AG20443 (cell line): ENCODE data around the gene DHDH.

Experiments
- DNase-seq: peaks from one replicate; pipeline ENCODE4 v3.0.0; 2012; ENCODE audit warnings: low spot score, mixed read lengths

The DHDH gene

GRCh38 chr19:48992581-48993174 lies 59.2 kb downstream of the DHDH start:
- no peak for DNase-seq

DNA sequence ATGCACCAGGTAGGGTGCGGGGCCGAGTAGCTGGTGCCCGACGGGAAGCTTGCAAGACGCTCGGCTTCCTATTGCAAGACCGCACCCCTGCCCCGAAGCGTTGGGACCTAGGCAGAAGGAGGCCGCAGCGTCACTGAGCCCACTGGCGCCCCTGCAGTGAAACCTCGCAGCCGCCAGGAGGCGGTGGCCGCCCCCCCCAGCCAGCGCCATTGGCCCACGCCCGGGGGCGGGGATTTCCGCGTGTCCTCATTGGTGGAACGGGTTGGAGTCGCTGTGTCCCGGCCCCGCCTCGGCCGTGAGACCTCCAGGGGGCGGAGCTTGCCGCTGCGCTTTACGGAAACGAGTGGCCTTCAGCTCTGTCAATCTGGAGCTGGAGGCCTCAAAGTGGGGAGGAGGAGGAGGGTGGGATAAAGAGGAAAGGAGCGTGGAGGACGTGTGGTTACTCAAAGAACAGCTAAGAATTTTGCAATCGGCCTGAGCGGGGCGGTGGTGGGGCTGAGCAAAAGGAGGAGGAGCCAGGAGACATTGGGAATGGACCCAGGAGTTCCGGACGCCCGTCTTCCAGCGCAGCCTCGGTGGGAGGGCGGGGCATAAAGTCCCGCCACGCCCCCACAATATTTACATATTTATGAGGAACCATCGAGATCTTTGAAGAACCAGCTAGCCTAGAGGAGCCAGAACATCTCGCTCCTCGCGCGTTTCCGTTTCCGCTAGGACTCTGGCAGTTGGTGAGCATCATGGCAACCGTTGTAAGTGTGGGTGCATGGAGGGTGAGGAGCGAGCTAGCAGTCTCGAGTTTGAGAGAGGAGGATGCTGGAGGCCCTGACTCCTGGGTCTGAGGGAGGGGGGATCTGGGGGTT lies 59.9 kb downstream of the DHDH start, which contains the start of the genes GYS1 and RUVBL2:
Gene GYS1 (minus strand): TSS at position 135 of the 860 bp plus-strand sequence. CDS start 197 bp downstream, outside the sequence.
Gene RUVBL2 (plus strand): TSS at position 713 of the 860 bp plus-strand sequence. CDS start 25 bp downstream, at position 738.
- DNase-seq: peak; percentile 99

DNA sequence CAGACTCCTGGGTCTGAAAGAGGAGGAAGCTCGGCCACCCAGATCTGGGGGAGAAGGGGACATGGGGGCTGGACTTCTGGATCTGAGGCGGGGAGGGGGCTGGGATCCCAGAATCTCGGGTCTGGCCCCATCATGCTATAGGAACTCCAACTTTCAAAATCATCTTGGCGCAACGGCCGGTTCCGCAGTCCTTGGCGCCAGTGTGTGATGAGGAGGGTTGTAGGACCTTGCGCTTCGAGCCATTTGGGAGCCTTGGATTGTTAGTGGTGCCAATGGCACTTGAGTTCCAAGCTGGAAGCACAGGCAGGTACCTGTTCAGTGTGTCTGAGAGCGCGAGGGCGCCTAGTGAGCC lies 60.5 kb downstream of the DHDH start:
- DNase-seq: no peak
